ENCODE results near the gene SCAMP2.
A peak's percentile ranks its signal among the peaks of the same experiment; 100 is the strongest.

The SCAMP2 gene

GRCh38 chr15:74798388-74799254 is 74.5 kb downstream of the SCAMP2 start:
- no peak overlapping the region for H3K4me3 Mint-ChIP-seq
- H3K9me3 Mint-ChIP-seq, result no peaks in the 10 kb centered on the region
- peaks cover 59% of the 10 kb centered on the region for H3K4me1 Mint-ChIP-seq (ENCODE audit: low read depth)
- peak overlapping the region; percentile 72 for H3K27ac Mint-ChIP-seq
- no peaks in the 10 kb centered on the region for H3K27me3 Mint-ChIP-seq
- peaks cover 51% of the 10 kb centered on the region for H3K36me3 Mint-ChIP-seq (ENCODE audit: low read depth)

GRCh38 chr15:74795966-74796625 is 77.1 kb downstream of the SCAMP2 start:
- H3K9me3 Mint-ChIP-seq, result no peaks in the 10 kb centered on the region
- H3K4me1 Mint-ChIP-seq (ENCODE audit: low read depth), result peaks cover 84% of the 10 kb centered on the region

GRCh38 chr15:74794970-74795349 is 78.2 kb downstream of the SCAMP2 start:
- Mint-ChIP-seq H3K36me3 (ENCODE audit: low read depth) (peaks cover 47% of the 10 kb centered on the region), H3K4me1 (ENCODE audit: low read depth) (peaks cover 92% of the 10 kb centered on the region), H3K4me3 (peak overlapping the region; percentile 15), H3K27ac (peak overlapping the region; percentile 83), H3K9me3 (no peaks in the 10 kb centered on the region), H3K27me3 (no peaks in the 10 kb centered on the region)

More at GRCh38 chr15:74795966-74796625, 77.1 kb downstream of the SCAMP2 start:
- peak overlapping the region; percentile 61 for H3K4me3 Mint-ChIP-seq
- H3K27me3 Mint-ChIP-seq, result no peaks in the 10 kb centered on the region
- H3K36me3 Mint-ChIP-seq (ENCODE audit: low read depth), result peaks cover 48% of the 10 kb centered on the region
- H3K27ac Mint-ChIP-seq, result peak overlapping the region; percentile 95

DNA sequence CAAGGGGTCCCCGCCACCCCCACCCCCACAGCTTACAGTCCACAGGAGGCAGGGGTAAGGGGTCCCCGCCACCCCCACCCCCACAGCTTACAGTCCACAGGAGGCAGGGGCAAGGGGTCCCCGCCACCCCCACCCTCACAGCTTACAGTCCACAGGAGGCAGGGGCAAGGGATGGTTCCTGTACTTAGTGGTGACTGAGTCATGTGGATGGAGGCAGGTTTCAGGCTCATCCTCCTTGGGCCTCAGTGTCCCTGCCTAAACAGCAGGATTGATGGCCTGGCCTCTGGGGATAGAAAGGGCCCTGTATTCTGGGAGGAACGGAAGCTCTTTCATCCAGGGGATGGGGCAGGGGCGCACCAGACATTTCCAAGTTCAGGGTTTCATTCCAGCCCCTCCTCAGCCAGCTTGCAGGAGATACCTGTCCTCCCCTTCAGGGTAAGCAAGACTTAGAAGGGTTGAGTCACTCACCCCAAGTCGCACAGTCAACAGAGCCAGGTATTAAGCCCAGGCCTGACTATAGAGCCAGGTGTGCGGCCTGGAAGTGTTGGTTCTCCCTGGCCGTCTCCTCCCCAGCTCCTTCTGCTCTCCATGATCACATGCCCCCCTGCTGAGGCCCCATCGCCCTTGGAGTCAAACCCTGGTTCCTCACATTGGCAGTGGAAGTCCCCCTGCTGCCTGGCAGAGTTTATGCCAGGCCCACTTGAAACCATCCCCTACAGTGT is 78.8 kb downstream of the SCAMP2 start:
- Mint-ChIP-seq H3K4me1 (ENCODE audit: low read depth) (peaks cover 92% of the 10 kb centered on the region), H3K27ac (peak overlapping the region; percentile 83), H3K36me3 (ENCODE audit: low read depth) (peaks cover 53% of the 10 kb centered on the region), H3K27me3 (no peaks in the 10 kb centered on the region), H3K4me3 (peak overlapping the region; percentile 15), H3K9me3 (no peaks in the 10 kb centered on the region)
